ENCODE data around the gene ERGIC1.

Gene ERGIC1

DNA sequence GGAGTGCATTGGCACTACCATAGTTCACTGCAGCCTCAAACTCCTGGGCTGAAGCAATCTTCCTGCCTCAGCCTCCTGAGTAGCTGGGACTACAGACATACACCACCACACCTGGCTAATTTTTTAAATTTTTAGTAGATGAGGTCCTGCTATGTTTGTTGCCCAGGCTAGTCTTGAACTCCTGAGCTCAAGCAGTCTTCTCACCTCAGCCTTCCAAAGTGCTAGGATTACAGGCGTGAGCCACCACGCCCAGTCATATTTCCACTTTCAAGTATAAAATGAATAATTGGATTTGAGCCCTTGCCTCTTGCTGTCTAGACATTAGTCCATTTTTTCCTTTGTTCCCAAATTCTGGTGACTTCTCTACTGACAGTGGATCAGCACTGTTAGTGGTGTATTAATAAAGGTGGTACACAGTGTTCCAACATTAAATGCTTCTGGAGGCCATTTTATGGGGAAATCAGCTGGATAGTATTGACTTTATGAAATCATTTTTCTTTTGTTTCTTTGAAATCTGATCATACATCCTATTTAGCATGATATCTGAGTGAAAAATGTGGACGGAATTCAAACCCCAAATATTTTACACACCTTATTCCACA lies 165.4 kb downstream of the ERGIC1 start:
- DNase-seq = no peak

DNA sequence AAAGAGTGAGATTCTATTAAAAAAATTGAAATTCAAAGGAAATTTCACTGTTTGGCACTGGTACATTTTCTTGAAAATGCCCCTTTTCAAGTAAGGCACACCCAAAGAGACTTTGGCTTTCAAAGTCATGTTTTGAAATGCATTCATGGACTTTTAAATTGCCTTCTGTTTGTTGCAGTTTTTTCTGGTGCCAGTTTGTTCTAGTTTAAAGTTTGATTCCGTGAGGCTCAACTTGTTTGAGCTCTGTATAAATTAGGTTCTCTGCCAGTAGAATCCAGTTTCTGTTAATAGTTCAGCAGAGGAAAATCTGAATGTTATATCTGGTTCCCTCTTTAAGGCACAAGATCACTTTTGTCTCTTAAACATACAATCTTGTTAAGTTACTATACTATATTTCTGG lies 165.9 kb downstream of the ERGIC1 start:
- no peak for DNase-seq

DNA sequence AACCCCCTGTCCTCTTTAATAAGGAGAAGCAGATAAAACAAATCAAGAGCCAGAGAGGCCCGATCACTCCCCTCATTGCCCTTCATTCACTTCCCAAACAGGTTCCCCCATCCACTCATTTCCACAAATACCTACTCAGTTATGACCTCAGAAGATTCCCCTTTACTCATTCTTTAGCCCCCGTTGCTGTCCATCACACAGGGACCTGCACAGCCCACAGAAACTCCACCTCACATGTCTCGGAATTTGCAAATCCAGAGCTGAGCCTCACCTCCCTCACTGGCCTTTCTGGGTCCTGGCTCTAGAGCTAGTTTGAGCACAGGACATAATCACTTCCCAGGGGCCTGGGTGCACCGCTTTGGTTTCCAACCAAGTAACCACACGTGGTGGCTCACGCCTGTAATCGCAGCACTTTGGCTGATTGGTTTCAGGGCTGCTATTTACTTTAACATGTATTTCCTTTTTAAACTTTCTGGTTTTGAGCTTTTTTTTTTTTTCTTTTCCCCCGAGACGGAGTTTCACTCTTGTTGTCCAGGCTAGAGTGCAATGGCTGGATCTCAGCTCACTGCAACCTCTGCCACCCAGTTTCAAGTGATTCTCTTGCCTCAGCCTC lies 167.3 kb downstream of the ERGIC1 start:
- DNase-seq = no peak
